ENCODE data around the gene PLCG1. TPM values are rescaled to one million over a fixed set of nuclear protein-coding genes. Genes with fewer than 3 reads are reported as not detected.

PLCG1 gene
- total RNA-seq, 2 experiments from 2014 or later, result 387 to 404 TPM

DNA sequence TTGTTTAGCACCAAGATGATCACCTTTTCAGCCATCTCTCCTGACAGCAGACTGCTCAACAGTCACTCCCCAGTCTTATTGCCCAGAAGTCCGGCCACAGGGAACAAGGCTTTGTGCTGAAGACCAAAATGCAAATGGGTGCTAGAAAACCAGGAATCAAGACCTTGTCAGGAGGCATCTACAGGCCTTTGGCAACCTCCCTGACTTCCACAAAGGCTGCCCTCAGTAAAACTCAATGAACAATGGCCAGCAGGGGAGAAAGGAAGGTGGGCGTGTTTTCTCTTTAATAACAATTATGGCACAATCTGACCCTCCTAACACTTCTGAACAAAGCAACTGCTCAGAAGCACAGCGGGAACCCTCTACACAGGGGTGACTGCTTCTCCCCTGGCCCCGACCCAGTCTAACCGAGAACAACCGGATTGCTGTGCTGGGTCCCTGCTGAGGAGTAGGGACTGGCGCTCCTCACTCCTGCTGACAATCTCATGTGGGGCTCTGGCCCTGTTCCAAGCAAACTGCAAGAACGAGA lies 41.6 kb downstream of the PLCG1 start:
- ATAC-seq (ENCODE audit: poor library complexity) (no peak), DNase-seq (peak in 2 of 14 experiments; percentile 1 to 14)
- Mint-ChIP-seq H3K9me3 (no peaks in the 10 kb centered on the region), H3K36me3 (ENCODE audit: low read depth) (peaks cover 40% of the 10 kb centered on the region), H3K27me3 (no peaks in the 10 kb centered on the region), H3K4me1 (ENCODE audit: low read depth) (peaks cover 13% of the 10 kb centered on the region), H3K27ac (peak overlapping the region; percentile 69), H3K4me3 (no peak overlapping the region)
- Histone ChIP-seq H3K4me1 (ENCODE audit: insufficient read depth, low read length) (peaks cover 3% of the 10 kb centered on the region), H3K4me3 (ENCODE audit: low read length) (no peak overlapping the region), H3K36me3 (ENCODE audit: insufficient read depth, low read length) (peaks cover 30% of the 10 kb centered on the region), H3K27ac (ENCODE audit: low read depth in 1 of 2, low read length in 2 of 2) (no peak overlapping the region), H3K9me3 (ENCODE audit: control insufficient read depth in 1 of 2, insufficient read depth in 1 of 2, low read length in 2 of 2) (no peaks in the 10 kb centered on the region), H3K27me3 (ENCODE audit: control insufficient read depth in 1 of 2, insufficient read depth in 2 of 2, low read length in 2 of 2) (no peaks in the 10 kb centered on the region)
- TF ChIP-seq CTCF (IDR thresholded peaks at IDR 0.05), result no peak
- intact Hi-C loops (cut with DNase I, micrococcal nuclease), result no loop called here
- CTCF ChIA-PET, result interaction anchor here (0.9 kb wide), 1 partner anchor 22 kb away, joined by 3 read pairs; no protein-coding TSS in a partner anchor
- POLR2A ChIA-PET, result no interaction called here

DNA sequence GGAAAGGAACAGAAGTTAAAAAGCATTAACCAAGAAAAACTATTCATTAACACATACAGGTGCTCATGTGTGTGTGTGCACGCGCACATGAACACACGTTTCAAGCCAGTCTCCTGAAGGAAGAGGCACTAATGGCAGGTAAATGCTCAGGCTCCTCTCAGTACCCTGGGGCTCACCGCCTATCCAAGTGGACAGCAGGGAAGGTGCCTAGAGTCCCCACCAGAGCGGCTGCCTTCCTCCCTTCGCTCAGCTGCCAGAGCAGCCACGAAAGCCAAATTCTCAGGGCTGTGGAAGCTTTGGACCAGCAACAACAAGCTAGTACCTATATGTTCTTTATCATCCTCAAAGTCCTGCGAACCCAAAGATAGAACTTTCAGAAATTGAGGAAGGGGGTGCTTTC lies 42.6 kb downstream of the PLCG1 start:
- ATAC-seq (ENCODE audit: poor library complexity), result no peak
- Mint-ChIP-seq H3K36me3 (ENCODE audit: low read depth) (peaks cover 30% of the 10 kb centered on the region), H3K9me3 (no peaks in the 10 kb centered on the region), H3K4me1 (ENCODE audit: low read depth) (peaks cover 13% of the 10 kb centered on the region), H3K27ac (peak overlapping the region; percentile 60), H3K27me3 (no peaks in the 10 kb centered on the region), H3K4me3 (no peak overlapping the region)
- H3K4me3 ChIP-seq (ENCODE audit: low read length), result no peak overlapping the region
- ChIA-PET CTCF (interaction anchor here (0.9 kb wide), 1 partner anchor 23 kb away, joined by 3 read pairs; no protein-coding TSS in a partner anchor), POLR2A (no interaction called here)
- peaks cover 20% of the 10 kb centered on the region for H3K36me3 ChIP-seq (ENCODE audit: insufficient read depth, low read length)
- H3K9me3 ChIP-seq (ENCODE audit: control insufficient read depth in 1 of 2, insufficient read depth in 1 of 2, low read length in 2 of 2), result no peaks in the 10 kb centered on the region
- intact Hi-C loops (cut with DNase I, micrococcal nuclease), result no loop called here
- H3K4me1 ChIP-seq (ENCODE audit: insufficient read depth, low read length), result peaks cover 3% of the 10 kb centered on the region
- no peak for TF ChIP-seq CTCF (IDR thresholded peaks at IDR 0.05)
- no peaks in the 10 kb centered on the region for H3K27me3 ChIP-seq (ENCODE audit: control insufficient read depth in 1 of 2, insufficient read depth in 2 of 2, low read length in 2 of 2)
- H3K27ac ChIP-seq (ENCODE audit: low read depth in 1 of 2, low read length in 2 of 2), result no peak overlapping the region
- peak in 2 of 14 experiments; percentile 2 to 16 for DNase-seq

DNA sequence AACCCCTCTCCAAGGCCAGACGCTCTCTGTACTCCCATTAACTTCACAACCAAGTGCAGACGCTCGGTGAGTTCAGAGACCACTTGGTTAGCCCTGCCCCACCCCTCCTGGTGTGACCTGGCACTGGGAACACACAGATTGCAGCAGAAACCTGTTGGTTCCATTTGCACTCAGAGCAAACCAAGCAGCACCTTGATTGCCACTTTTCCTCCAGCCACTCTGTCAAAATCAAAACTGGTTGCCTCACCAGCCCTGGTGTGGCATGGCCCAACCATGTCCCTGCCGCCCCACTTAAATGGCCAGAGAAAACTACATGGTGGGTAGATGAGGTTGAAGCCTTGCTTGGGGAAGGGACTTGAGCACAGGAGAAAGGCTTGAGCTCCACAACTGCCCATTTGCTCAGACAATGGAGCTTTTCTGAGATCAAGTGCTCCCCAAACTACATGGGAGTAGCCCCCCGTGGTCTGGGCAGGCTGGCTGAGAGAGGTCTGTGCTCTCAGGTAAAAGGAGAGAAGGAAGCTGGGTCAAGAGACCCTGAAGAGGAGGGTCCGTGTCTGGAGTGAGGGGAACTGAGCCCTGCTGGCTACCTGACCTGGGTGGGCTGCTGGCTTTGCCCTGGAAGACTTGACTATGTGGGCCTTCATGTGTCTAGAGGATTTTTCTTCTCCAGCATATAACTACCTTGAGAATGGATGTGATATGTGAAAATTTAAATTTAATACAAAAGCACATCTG lies 43.4 kb downstream of the PLCG1 start:
- no peak for TF ChIP-seq CTCF (IDR thresholded peaks at IDR 0.05)

More for the DNA sequence above, 43.4 kb downstream of the PLCG1 start:
- no peak overlapping the region for H3K4me3 Mint-ChIP-seq
- intact Hi-C loops (cut with DNase I, micrococcal nuclease), result no loop called here
- DNase-seq (peak in 2 of 14 experiments; percentile 1 to 31), ATAC-seq (ENCODE audit: poor library complexity) (no peak)
- Histone ChIP-seq H3K36me3 (ENCODE audit: insufficient read depth, low read length) (peaks cover 12% of the 10 kb centered on the region), H3K27ac (ENCODE audit: low read depth in 1 of 2, low read length in 2 of 2) (peak overlapping the region in 1 of 2 donors; percentile 7), H3K4me3 (ENCODE audit: low read length) (no peak overlapping the region), H3K4me1 (ENCODE audit: insufficient read depth, low read length) (peaks cover 3% of the 10 kb centered on the region), H3K9me3 (ENCODE audit: control insufficient read depth in 1 of 2, insufficient read depth in 1 of 2, low read length in 2 of 2) (no peaks in the 10 kb centered on the region), H3K27me3 (ENCODE audit: control insufficient read depth in 1 of 2, insufficient read depth in 2 of 2, low read length in 2 of 2) (no peaks in the 10 kb centered on the region)
- H3K9me3 Mint-ChIP-seq, result no peaks in the 10 kb centered on the region
- H3K27me3 Mint-ChIP-seq, result no peaks in the 10 kb centered on the region
- H3K27ac Mint-ChIP-seq, result peak overlapping the region; percentile 60
- H3K36me3 Mint-ChIP-seq (ENCODE audit: low read depth), result peaks cover 22% of the 10 kb centered on the region
- ChIA-PET CTCF (no interaction called here), POLR2A (interaction anchor here (1.2 kb wide), 1 partner anchor 23 kb away, joined by 4 read pairs; no protein-coding TSS in a partner anchor)
- H3K4me1 Mint-ChIP-seq (ENCODE audit: low read depth), result peaks cover 13% of the 10 kb centered on the region
